Fibroblast of lung (primary cell): ENCODE data around the gene MBOAT2. TPM values are rescaled to one million over a fixed set of nuclear protein-coding genes. Genes with fewer than 3 reads are reported as not detected.

ENCODE experiments used
- DNase-seq, 2 donors: peaks; one replicate each; pipeline versions ENCODE4 v3.0.0 to v3.0.0-alpha.2; 2010; ENCODE audit warnings: low read depth in 2 of 2
- H2AFZ ChIP-seq: 2 replicates; pipeline ENCODE4 v1.5.1; 2012; ENCODE audit warnings: low read length, control low read depth, inconsistent platforms
- H3K27ac ChIP-seq: 2 replicates; pipeline ENCODE4 v1.5.1; 2011; ENCODE audit warnings: low read length, control low read depth; ENCODE audit not compliant: insufficient read depth
- H3K27me3 ChIP-seq: 2 replicates; pipeline ENCODE4 v1.5.1; 2011; ENCODE audit warnings: mild to moderate bottlenecking, low read length; ENCODE audit not compliant: control insufficient read depth, insufficient read depth
- H3K36me3 ChIP-seq: 2 replicates; pipeline ENCODE4 v1.5.1; 2011; ENCODE audit warnings: low read length; ENCODE audit not compliant: control insufficient read depth, insufficient read depth
- H3K4me1 ChIP-seq: 2 replicates; pipeline ENCODE4 v1.5.1; 2011; ENCODE audit warnings: low read length; ENCODE audit not compliant: control insufficient read depth, insufficient read depth; ENCODE audit errors: extremely low read depth
- H3K4me2 ChIP-seq: 2 replicates; pipeline ENCODE4 v1.5.1; 2011; ENCODE audit warnings: low read length, control low read depth; ENCODE audit not compliant: insufficient read depth; ENCODE audit errors: extremely low read depth
- H3K4me3 ChIP-seq, 4 experiments: fragments of 200-600 bp in 1 of 4; sonication (generic) in 1 of 4; replicated peaks in 1 of 4; 2 replicates each; pipeline ENCODE4 v1.5.1; 2011 to 2016; ENCODE audit warnings: low read length in 4 of 4, low read depth in 3 of 4, mild to moderate bottlenecking in 3 of 4, control low read depth in 2 of 4, inconsistent platforms in 1 of 4, mixed read lengths in 1 of 4; ENCODE audit not compliant: insufficient read depth in 1 of 4; ENCODE audit errors: control extremely low read depth in 1 of 4
- H3K79me2 ChIP-seq: 2 replicates; pipeline ENCODE4 v1.5.1; 2012; ENCODE audit warnings: mild to moderate bottlenecking, low read length, inconsistent platforms; ENCODE audit not compliant: control insufficient read depth, insufficient read depth
- H3K9ac ChIP-seq: 2 replicates; pipeline ENCODE4 v1.5.1; 2011; ENCODE audit warnings: mild to moderate bottlenecking, low read length, control low read depth; ENCODE audit not compliant: insufficient read depth
- H3K9me3 ChIP-seq: 2 replicates; pipeline ENCODE4 v1.5.1; 2012; ENCODE audit warnings: low read depth, low read length; ENCODE audit not compliant: control insufficient read depth, insufficient read depth
- H4K20me1 ChIP-seq: 2 replicates; pipeline ENCODE4 v1.5.1; 2011; ENCODE audit warnings: low read length; ENCODE audit not compliant: control insufficient read depth, insufficient read depth; ENCODE audit errors: extremely low read depth
- EZH2 ChIP-seq: IDR thresholded peaks from 2 replicates; pipeline ENCODE4 v1.5.1; 2012; ENCODE audit warnings: low read length, control low read depth, mild to moderate bottlenecking; ENCODE audit errors: missing control alignments
- polyA plus RNA-seq, 2 donors: library from polyadenylated mRNA; depleted of rRNA in 1 of 2; stranded (reverse) in 1 of 2; unstranded in 1 of 2; fragments of >200 nt; gene quantifications; 2 replicates each; pipeline ENCODE4 v1.2.1, GENCODE V29; 2011 to 2012; ENCODE audit warnings: missing spikeins in 1 of 2
- total RNA-seq: library from RNA; depleted of rRNA; stranded (reverse); fragments of >200 nt; gene quantifications from 2 replicates; pipeline ENCODE4 v1.2.1, GENCODE V29; 2014
- TF ChIP-seq, protein P1 (sequence below), 2 donors: IDR thresholded peaks in 1 of 2; conservative IDR thresholded peaks in 1 of 2; 1 replicate in 1 of 2; 2 replicates in 1 of 2; pipeline ENCODE4 v1.5.1; 2011 to 2012; ENCODE audit warnings: low read length in 2 of 2, control low read depth in 1 of 2, inconsistent platforms in 1 of 2, low read depth in 1 of 2, mild to moderate bottlenecking in 1 of 2

The MBOAT2 gene
- total and polyA plus RNA-seq, 2 donors (not counting 1 experiment from before 2014, with no cell fraction given) = 46.4 to 68.3 TPM

DNA sequence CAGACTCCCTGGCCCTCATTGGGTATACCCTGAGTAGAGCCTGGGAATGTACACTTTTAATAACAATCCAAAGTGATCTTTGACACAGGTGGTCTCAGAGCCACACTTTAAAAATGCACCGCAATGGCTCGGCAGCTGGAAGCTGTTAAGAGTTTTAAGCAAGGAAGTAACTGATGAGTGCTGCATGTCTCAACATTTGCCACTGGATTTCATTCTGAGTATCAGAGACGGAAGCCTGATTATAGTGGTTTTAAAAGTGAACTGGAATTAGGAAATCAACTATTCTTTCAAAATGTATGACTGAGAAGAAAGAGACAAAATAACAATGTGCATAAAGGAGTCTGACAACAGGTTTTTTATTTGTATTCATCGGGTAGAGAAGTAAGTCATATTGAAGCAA lies 7.5 kb downstream of the MBOAT2 start:
- no peak overlapping the region for H3K27ac ChIP-seq

DNA sequence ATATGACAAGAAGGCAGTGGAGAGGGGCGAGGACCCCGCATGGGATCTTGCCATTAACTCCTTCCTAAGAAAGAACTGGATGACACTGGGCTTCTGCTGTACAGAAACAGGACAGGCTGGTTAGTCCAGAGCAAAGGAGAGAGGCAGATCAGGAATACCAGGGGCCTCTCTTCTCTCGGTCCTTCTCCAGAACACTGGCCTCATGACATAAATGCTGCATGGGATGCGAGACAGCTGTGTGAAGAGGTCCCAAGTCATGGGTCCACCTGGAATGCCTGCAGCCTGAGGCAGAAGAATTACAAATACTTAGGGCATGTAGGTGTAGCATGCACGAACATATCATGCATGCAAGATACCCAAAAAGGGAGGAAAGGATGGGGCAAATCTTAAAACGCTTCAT lies 9.1 kb downstream of the MBOAT2 start:
- H3K9ac ChIP-seq = no peak overlapping the region
- TF ChIP-seq, protein P1, sequence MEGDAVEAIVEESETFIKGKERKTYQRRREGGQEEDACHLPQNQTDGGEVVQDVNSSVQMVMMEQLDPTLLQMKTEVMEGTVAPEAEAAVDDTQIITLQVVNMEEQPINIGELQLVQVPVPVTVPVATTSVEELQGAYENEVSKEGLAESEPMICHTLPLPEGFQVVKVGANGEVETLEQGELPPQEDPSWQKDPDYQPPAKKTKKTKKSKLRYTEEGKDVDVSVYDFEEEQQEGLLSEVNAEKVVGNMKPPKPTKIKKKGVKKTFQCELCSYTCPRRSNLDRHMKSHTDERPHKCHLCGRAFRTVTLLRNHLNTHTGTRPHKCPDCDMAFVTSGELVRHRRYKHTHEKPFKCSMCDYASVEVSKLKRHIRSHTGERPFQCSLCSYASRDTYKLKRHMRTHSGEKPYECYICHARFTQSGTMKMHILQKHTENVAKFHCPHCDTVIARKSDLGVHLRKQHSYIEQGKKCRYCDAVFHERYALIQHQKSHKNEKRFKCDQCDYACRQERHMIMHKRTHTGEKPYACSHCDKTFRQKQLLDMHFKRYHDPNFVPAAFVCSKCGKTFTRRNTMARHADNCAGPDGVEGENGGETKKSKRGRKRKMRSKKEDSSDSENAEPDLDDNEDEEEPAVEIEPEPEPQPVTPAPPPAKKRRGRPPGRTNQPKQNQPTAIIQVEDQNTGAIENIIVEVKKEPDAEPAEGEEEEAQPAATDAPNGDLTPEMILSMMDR (conservative IDR thresholded peaks at IDR 0.05 in 1 of 2, IDR thresholded peaks at IDR 0.05 in 1 of 2; ENCODE audit: low read depth in 1 of 2, low read length in 2 of 2) = no peak
- TF ChIP-seq EZH2 = no peak
- H3K4me2 ChIP-seq = no peak overlapping the region
- no peak overlapping the region for H3K27ac ChIP-seq
- H3K36me3 ChIP-seq = no peaks in the 10 kb centered on the region
- H3K9me3 ChIP-seq = no peaks in the 10 kb centered on the region
- no peak for DNase-seq
- H3K27me3 ChIP-seq = no peaks in the 10 kb centered on the region
- H3K4me1 ChIP-seq = no peaks in the 10 kb centered on the region
- H3K79me2 ChIP-seq = peaks cover 64% of the 10 kb centered on the region
- no peaks in the 10 kb centered on the region for H4K20me1 ChIP-seq
- H3K4me3 ChIP-seq = no peak overlapping the region
- H2AFZ ChIP-seq = no peak overlapping the region

More for the DNA sequence above, 7.5 kb downstream of the MBOAT2 start:
- Histone ChIP-seq H3K4me3 (no peak overlapping the region), H3K9ac (no peak overlapping the region), H3K9me3 (no peaks in the 10 kb centered on the region), H3K27me3 (no peaks in the 10 kb centered on the region), H4K20me1 (no peaks in the 10 kb centered on the region), H2AFZ (no peak overlapping the region), H3K4me2 (no peak overlapping the region), H3K4me1 (no peaks in the 10 kb centered on the region), H3K79me2 (peaks cover 66% of the 10 kb centered on the region), H3K36me3 (no peaks in the 10 kb centered on the region)
- no peak for TF ChIP-seq EZH2
- TF ChIP-seq, protein P1 (conservative IDR thresholded peaks at IDR 0.05 in 1 of 2, IDR thresholded peaks at IDR 0.05 in 1 of 2; ENCODE audit: low read depth in 1 of 2, low read length in 2 of 2) = no peak
- DNase-seq = no peak

DNA sequence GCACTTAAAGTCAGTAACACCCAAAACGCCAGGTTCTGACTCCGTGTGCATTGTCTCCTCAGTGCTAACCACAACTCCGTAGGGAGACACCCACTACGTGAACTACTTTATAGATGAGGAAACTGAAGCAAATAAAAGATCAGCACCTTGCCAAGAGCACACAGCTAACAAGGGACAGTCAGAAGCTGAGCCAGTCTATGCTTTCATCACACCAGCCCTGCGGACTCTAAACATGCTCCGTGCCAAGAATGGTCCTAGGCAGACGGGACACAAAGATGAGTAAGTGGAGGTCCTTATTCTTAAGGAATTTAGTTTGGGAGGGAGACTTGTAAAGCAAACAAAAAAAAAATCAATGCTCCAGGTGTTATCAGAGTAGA lies 9.6 kb downstream of the MBOAT2 start:
- DNase-seq = peak in 1 of 2 donors; percentile 71
- Histone ChIP-seq H3K27me3 (no peaks in the 10 kb centered on the region), H3K4me1 (no peaks in the 10 kb centered on the region), H3K4me2 (no peak overlapping the region), H3K9me3 (no peaks in the 10 kb centered on the region), H3K27ac (no peak overlapping the region), H3K36me3 (no peaks in the 10 kb centered on the region), H2AFZ (no peak overlapping the region), H3K9ac (no peak overlapping the region), H3K4me3 (no peak overlapping the region), H3K79me2 (peaks cover 65% of the 10 kb centered on the region), H4K20me1 (no peaks in the 10 kb centered on the region)
- no peak for TF ChIP-seq EZH2
- TF ChIP-seq, protein P1 (conservative IDR thresholded peaks at IDR 0.05 in 1 of 2, IDR thresholded peaks at IDR 0.05 in 1 of 2; ENCODE audit: low read depth in 1 of 2, low read length in 2 of 2) = no peak
